Amniotic stem cell (primary cell): ENCODE measurements around the gene FAT2.
"Not testable (repeated sequence)": the region's sequence is repeated elsewhere in the genome, so short reads cannot be mapped to it uniquely, and the experiment has no call there.

ENCODE experiments used
- DNase-seq: peaks from one replicate; lab custom pipeline; 2025; lab: John Stamatoyannopoulos, UW

Gene FAT2

GRCh38 chr5:151581812-151582583, 9.1 kb downstream of the FAT2 start:
- no peak for DNase-seq

GRCh38 chr5:151581347-151581746, 9.8 kb downstream of the FAT2 start:
- DNase-seq, result no peak

GRCh38 chr5:151580858-151581257, 10.3 kb downstream of the FAT2 start:
- DNase-seq, result no peak

- no peak for DNase-seq
Observed at GRCh38 chr5:151580239-151580638, 10.9 kb downstream of the FAT2 start.

GRCh38 chr5:151579146-151579545, 12.0 kb downstream of the FAT2 start:
- DNase-seq, result not testable (repeated sequence)

- DNase-seq, result no peak
Observed at GRCh38 chr5:151578326-151579025, 12.7 kb downstream of the FAT2 start.

- no peak for DNase-seq
Observed at GRCh38 chr5:151577566-151577965, 13.6 kb downstream of the FAT2 start.

GRCh38 chr5:151574444-151574996, 16.6 kb downstream of the FAT2 start:
- no peak for DNase-seq

GRCh38 chr5:151572657-151573368, 18.3 kb downstream of the FAT2 start:
- no peak for DNase-seq

GRCh38 chr5:151571270-151572173, 19.6 kb downstream of the FAT2 start:
- DNase-seq, result no peak

GRCh38 chr5:151570512-151571269, 20.4 kb downstream of the FAT2 start:
- DNase-seq, result no peak

- no peak for DNase-seq
Observed at GRCh38 chr5:151570058-151570457, 21.1 kb downstream of the FAT2 start.

GRCh38 chr5:151569132-151570046, 21.7 kb downstream of the FAT2 start:
- DNase-seq, result no peak

GRCh38 chr5:151568036-151568435, 23.1 kb downstream of the FAT2 start:
- DNase-seq, result no peak

- no peak for DNase-seq
Observed at GRCh38 chr5:151565971-151566370, 25.2 kb downstream of the FAT2 start.

GRCh38 chr5:151562019-151562707, 29.0 kb downstream of the FAT2 start:
- DNase-seq, result no peak

- DNase-seq, result no peak
Observed at GRCh38 chr5:151557951-151558350, 33.2 kb downstream of the FAT2 start.

- DNase-seq, result no peak
Observed at GRCh38 chr5:151557466-151557865, 33.7 kb downstream of the FAT2 start.

GRCh38 chr5:151556806-151557205, 34.3 kb downstream of the FAT2 start:
- no peak for DNase-seq
